B cell (primary cell): ENCODE data around the gene RFX3. TPM values are rescaled to one million over a fixed set of nuclear protein-coding genes. Genes with fewer than 3 reads are reported as not detected.

Source experiments
- ATAC-seq: fragments of 200-7000 bp; cut with Tn5 transposase; one replicate; pipeline ENCODE4 v1.10.0; 2021; ENCODE audit warnings: low read depth, mild to moderate bottlenecking, moderate number of reproducible peaks, moderate library complexity
- CTCF ChIA-PET: fragments of 350-600 bp; sonication (Branson Sonifier 250); formaldehyde crosslinking; loops from one replicate; lab custom pipeline; 2021; ENCODE audit warnings: antibody characterized with exemption, inconsistent platforms; lab: Charles Lee
- POLR2A ChIA-PET: fragments of 350-600 bp; sonication (Branson Sonifier 250); formaldehyde crosslinking; loops from one replicate; lab custom pipeline; 2021; ENCODE audit warnings: antibody characterized with exemption; lab: Charles Lee
- DNase-seq: peaks from one replicate; pipeline ENCODE4 v3.0.0; 2013
- H2AFZ ChIP-seq: 2 replicates; pipeline ENCODE4 v1.6.1; 2012; ENCODE audit warnings: mild to moderate bottlenecking, low read depth, low read length; ENCODE audit not compliant: insufficient read depth, poor library complexity, severe bottlenecking
- H3K27ac ChIP-seq, 2 donors: 1 replicate in 1 of 2; 2 replicates in 1 of 2; pipeline ENCODE4 v1.5.1; 2012 to 2013; ENCODE audit warnings: low read length in 2 of 2, mild to moderate bottlenecking in 2 of 2, moderate library complexity in 1 of 2
- H3K27me3 ChIP-seq, 4 experiments: fragments of 200-600 bp in 1 of 4; sonication (generic) in 1 of 4; replicated peaks in 1 of 4; 1 replicate in 2 of 4; 2 replicates in 2 of 4; pipeline versions ENCODE4 v1.6.1 to v1.7.0; 2013 to 2016; ENCODE audit warnings: low read length in 3 of 4, mild to moderate bottlenecking in 2 of 4, mixed read lengths in 1 of 4, moderate library complexity in 1 of 4; ENCODE audit not compliant: insufficient read depth in 4 of 4, control insufficient read depth in 3 of 4; ENCODE audit errors: control extremely low read depth in 1 of 4
- H3K36me3 ChIP-seq, 2 experiments: replicated peaks in 1 of 2; 1 replicate in 1 of 2; 2 replicates in 1 of 2; pipeline versions ENCODE4 v1.6.1 to v1.7.1; 2013; ENCODE audit warnings: low read length in 1 of 2; ENCODE audit not compliant: insufficient read depth in 2 of 2, control insufficient read depth in 1 of 2; ENCODE audit errors: control extremely low read depth in 1 of 2, extremely low read depth in 1 of 2
- H3K4me1 ChIP-seq, 2 donors: fragments of 200-600 bp in 1 of 2; sonication (generic) in 1 of 2; 1 replicate in 1 of 2; 2 replicates in 1 of 2; pipeline versions ENCODE4 v1.5.1 to v1.6.1; 2013 to 2017; ENCODE audit warnings: low read length in 2 of 2; ENCODE audit not compliant: control insufficient read depth in 2 of 2, insufficient read depth in 2 of 2
- H3K4me2 ChIP-seq: replicated peaks from 2 replicates; pipeline ENCODE3; 2012; ENCODE audit warnings: mild to moderate bottlenecking, low read depth, low read length; ENCODE audit not compliant: poor library complexity, severe bottlenecking
- H3K4me3 ChIP-seq, 5 experiments: fragments of 200-600 bp in 1 of 5; sonication (generic) in 1 of 5; 1 replicate in 3 of 5; 2 replicates in 2 of 5; pipeline versions ENCODE4 v1.5.1 to v1.7.0; 2011 to 2016; ENCODE audit warnings: low read length in 4 of 5, mild to moderate bottlenecking in 4 of 5, low read depth in 2 of 5, control low read depth in 1 of 5, moderate library complexity in 1 of 5; ENCODE audit not compliant: insufficient read depth in 1 of 5; ENCODE audit errors: control extremely low read depth in 1 of 5, extremely low read depth in 1 of 5
- H3K79me2 ChIP-seq: fragments of 200-600 bp; sonication (generic); one replicate; pipeline ENCODE4 v1.6.0; 2016; ENCODE audit warnings: low read length; ENCODE audit not compliant: control insufficient read depth, insufficient read depth
- H3K9ac ChIP-seq: fragments of 200-600 bp; sonication (generic); 2 replicates; pipeline ENCODE4 v1.6.1; 2017; ENCODE audit warnings: mild to moderate bottlenecking, low read length, moderate library complexity
- H3K9me3 ChIP-seq, 3 donors: one replicate each; pipeline versions ENCODE4 v1.6.1 to v1.7.1; 2013; ENCODE audit warnings: low read length in 2 of 3; ENCODE audit not compliant: control insufficient read depth in 2 of 3, insufficient read depth in 1 of 3; ENCODE audit errors: control extremely low read depth in 1 of 3
- H4K20me1 ChIP-seq: 2 replicates; pipeline ENCODE4 v1.6.0; 2012; ENCODE audit warnings: mild to moderate bottlenecking, low read length; ENCODE audit not compliant: insufficient read depth, control insufficient read depth, poor library complexity, severe bottlenecking
- H3K27ac Mint-ChIP-seq: one replicate; pipeline ENCODE4 v1.8.0; 2021; ENCODE audit warnings: mixed read lengths
- H3K27me3 Mint-ChIP-seq: one replicate; pipeline ENCODE4 v1.8.0; 2021; ENCODE audit warnings: mixed read lengths
- H3K4me1 Mint-ChIP-seq: one replicate; pipeline ENCODE4 v1.8.0; 2021; ENCODE audit warnings: mixed read lengths
- H3K4me3 Mint-ChIP-seq: one replicate; pipeline ENCODE4 v1.8.0; 2021; ENCODE audit warnings: mixed read lengths
- H3K9me3 Mint-ChIP-seq: one replicate; pipeline ENCODE4 v1.8.0; 2022; ENCODE audit warnings: mixed read lengths; ENCODE audit not compliant: insufficient read depth
- CTCF ChIP-seq: fragments of 200-600 bp; IDR thresholded peaks from one replicate; pipeline ENCODE4 v1.8.0; 2022; ENCODE audit warnings: antibody characterized with exemption, mild to moderate bottlenecking
- EZH2 ChIP-seq: IDR thresholded peaks from 2 replicates; pipeline ENCODE4 v1.6.1; 2012; ENCODE audit warnings: borderline replicate concordance, low read depth, mild to moderate bottlenecking, moderate library complexity, low read length; ENCODE audit not compliant: insufficient read depth, poor library complexity, severe bottlenecking
- WGBS: methylation state at CpG from one replicate; pipeline ENCODE4 v1.1.5; 2013; ENCODE audit warnings: missing lambda C conversion rate; ENCODE audit not compliant: insufficient coverage; 5-methylcytosine and 5-hydroxymethylcytosine counted together
- intact Hi-C: fragments of 100-400 bp; cut with micrococcal nuclease; formaldehyde crosslinking; loops from one replicate; pipeline ENCODE4 v1.10.0; 2022
- polyA plus RNA-seq: library from polyadenylated mRNA; depleted of rRNA; stranded (reverse); fragments of >200 nt; gene quantifications from 2 replicates; pipeline ENCODE4 v1.2.3, GENCODE V29; 2012
- total RNA-seq, 2 donors: library from RNA; stranded (reverse); fragments of 120-200 nt in 1 of 2; gene quantifications; 1 replicate in 1 of 2; 2 replicates in 1 of 2; pipeline versions ENCODE4 v1.2.3 to v1.2.4, GENCODE V29; 2013 to 2022

Gene RFX3
- total and polyA plus RNA-seq, 2 donors (not counting 1 experiment from before 2014, with no cell fraction given), result 6.1 to 39.1 TPM

DNA sequence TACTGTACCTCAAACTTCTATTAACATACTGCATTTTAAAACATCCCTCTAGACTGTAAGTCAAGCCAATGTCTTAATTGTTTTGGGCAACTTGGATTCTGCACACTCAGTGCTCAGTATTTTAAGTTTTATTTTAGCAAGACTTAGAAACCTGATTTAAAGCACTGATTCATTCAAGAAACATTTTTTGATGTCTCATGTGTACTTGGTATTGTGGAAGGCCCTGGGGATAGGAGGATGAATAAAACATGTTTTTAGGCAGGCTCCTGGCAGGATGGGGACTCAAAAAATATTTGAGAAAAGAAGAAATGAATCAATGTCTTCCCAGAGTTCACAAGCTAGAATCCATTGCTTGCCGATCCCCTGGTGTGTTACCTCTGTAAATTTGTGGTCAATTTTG lies 347.9 kb downstream of the RFX3 start:
- Histone ChIP-seq H2AFZ (no peak overlapping the region), H3K9ac (no peak overlapping the region), H3K27ac (no peak overlapping the region), H3K4me1 (peaks cover 0 to 6% of the 10 kb centered on the region in 2 donors), H4K20me1 (no peaks in the 10 kb centered on the region), H3K79me2 (no peaks in the 10 kb centered on the region), H3K4me2 (no peak overlapping the region), H3K36me3 (no peaks in the 10 kb centered on the region), H3K9me3 (peaks cover 0 to 6% (median 0%) of the 10 kb centered on the region in 3 donors), H3K27me3 (peaks cover 0 to 27% (median 4%) of the 10 kb centered on the region in 4 experiments), H3K4me3 (no peak overlapping the region)
- Mint-ChIP-seq H3K27me3 (peaks cover 43% of the 10 kb centered on the region), H3K4me3 (no peak overlapping the region), H3K9me3 (peaks cover 2% of the 10 kb centered on the region), H3K4me1 (peaks cover 2% of the 10 kb centered on the region), H3K27ac (no peak overlapping the region)
- ATAC-seq (no peak), DNase-seq (no peak)
- ChIA-PET CTCF (no interaction called here), POLR2A (no interaction called here)
- intact Hi-C loops, result no loop called here
- TF ChIP-seq EZH2, result no peak
- no CpG with 5 or more reads among the region's 1 CpG for WGBS

GRCh38 chr9:3177146-3177761 lies 348.5 kb downstream of the RFX3 start:
- H3K27ac Mint-ChIP-seq, result no peak overlapping the region
- intact Hi-C loops, result no loop called here
- peaks cover 2% of the 10 kb centered on the region for H3K9me3 Mint-ChIP-seq
- Histone ChIP-seq H3K27ac (no peak overlapping the region), H3K4me3 (no peak overlapping the region), H4K20me1 (no peaks in the 10 kb centered on the region), H3K36me3 (no peaks in the 10 kb centered on the region), H3K4me2 (no peak overlapping the region), H2AFZ (no peak overlapping the region), H3K9me3 (peaks cover 0 to 6% (median 0%) of the 10 kb centered on the region in 3 donors), H3K4me1 (peaks cover 0 to 6% of the 10 kb centered on the region in 2 donors), H3K9ac (no peak overlapping the region), H3K27me3 (peaks cover 0 to 23% (median 1%) of the 10 kb centered on the region in 4 experiments), H3K79me2 (no peaks in the 10 kb centered on the region)
- DNase-seq, result no peak
- H3K27me3 Mint-ChIP-seq, result peaks cover 38% of the 10 kb centered on the region
- CTCF ChIA-PET, result no interaction called here
- peaks cover 2% of the 10 kb centered on the region for H3K4me1 Mint-ChIP-seq
- 69% methylated on average over 4 of the region's 4 CpGs for WGBS
- no peak for ATAC-seq
- POLR2A ChIA-PET, result no interaction called here
- no peak overlapping the region for H3K4me3 Mint-ChIP-seq
- no peak for TF ChIP-seq EZH2
- TF ChIP-seq CTCF, result no peak
